AG09309 (cell line): ENCODE data around the gene PARK7.
"Not testable (repeated sequence)": the region's sequence is repeated elsewhere in the genome, so short reads cannot be mapped to it uniquely, and the experiment has no call there.

Experiments
- DNase-seq: peaks from one replicate; pipeline ENCODE4 v3.0.0-alpha.2; 2010; ENCODE audit warnings: low read depth
- H3K4me3 ChIP-seq: 2 replicates; pipeline ENCODE4 v1.5.1; 2011; ENCODE audit warnings: mild to moderate bottlenecking, low read depth, low read length, moderate library complexity; ENCODE audit not compliant: control insufficient read depth
- TF ChIP-seq, protein P1 (sequence below): IDR thresholded peaks from 2 replicates; pipeline ENCODE4 v1.5.1; 2011; ENCODE audit warnings: mild to moderate bottlenecking, low read depth, low read length, inconsistent platforms; ENCODE audit not compliant: insufficient read depth, control insufficient read depth; ENCODE audit errors: missing control alignments

Gene PARK7

DNA sequence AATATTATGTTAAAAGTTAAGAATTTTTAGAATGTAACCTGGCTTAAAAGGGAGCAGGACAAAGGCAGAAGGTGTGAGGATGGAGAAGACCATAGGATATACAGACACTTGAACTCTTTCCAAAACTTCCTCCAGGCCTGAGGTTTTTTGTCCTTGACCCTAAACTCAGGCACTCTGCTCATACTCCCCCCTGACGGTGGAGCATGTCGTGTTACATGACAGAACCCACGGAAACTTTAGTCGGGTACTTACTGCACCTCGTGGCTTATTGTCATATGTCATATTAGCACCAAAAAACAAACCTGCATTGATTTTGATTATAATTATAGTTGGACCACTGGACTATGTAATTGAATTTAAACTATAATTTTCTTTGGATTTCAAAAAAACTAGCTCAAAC lies 41.6 kb upstream of the PARK7 start:
- H3K4me3 ChIP-seq: no peak overlapping the region
- TF ChIP-seq, protein P1, sequence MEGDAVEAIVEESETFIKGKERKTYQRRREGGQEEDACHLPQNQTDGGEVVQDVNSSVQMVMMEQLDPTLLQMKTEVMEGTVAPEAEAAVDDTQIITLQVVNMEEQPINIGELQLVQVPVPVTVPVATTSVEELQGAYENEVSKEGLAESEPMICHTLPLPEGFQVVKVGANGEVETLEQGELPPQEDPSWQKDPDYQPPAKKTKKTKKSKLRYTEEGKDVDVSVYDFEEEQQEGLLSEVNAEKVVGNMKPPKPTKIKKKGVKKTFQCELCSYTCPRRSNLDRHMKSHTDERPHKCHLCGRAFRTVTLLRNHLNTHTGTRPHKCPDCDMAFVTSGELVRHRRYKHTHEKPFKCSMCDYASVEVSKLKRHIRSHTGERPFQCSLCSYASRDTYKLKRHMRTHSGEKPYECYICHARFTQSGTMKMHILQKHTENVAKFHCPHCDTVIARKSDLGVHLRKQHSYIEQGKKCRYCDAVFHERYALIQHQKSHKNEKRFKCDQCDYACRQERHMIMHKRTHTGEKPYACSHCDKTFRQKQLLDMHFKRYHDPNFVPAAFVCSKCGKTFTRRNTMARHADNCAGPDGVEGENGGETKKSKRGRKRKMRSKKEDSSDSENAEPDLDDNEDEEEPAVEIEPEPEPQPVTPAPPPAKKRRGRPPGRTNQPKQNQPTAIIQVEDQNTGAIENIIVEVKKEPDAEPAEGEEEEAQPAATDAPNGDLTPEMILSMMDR: no peak
- DNase-seq: no peak

DNA sequence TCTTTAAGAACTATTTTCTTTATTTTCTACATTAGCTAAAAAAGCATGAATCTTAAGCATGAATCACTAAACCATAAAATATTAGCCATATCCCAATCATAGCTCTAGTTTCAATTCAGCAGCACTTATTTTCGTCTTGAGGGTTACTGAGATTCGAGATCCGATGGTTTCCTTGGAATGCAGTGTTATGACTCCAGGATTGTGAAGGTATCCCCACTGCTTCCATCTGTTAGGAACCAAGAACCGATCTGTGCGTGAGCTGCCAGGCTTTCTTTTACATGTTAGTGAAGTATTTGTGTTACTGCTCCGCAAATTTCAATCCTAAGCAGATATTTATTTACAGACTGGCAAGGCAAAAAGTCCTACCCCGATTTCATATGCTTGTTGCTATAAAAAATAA lies 39.7 kb upstream of the PARK7 start:
- TF ChIP-seq, protein P1: no peak
- DNase-seq: peak; percentile 62
- peak overlapping the region; percentile 29 for H3K4me3 ChIP-seq

DNA sequence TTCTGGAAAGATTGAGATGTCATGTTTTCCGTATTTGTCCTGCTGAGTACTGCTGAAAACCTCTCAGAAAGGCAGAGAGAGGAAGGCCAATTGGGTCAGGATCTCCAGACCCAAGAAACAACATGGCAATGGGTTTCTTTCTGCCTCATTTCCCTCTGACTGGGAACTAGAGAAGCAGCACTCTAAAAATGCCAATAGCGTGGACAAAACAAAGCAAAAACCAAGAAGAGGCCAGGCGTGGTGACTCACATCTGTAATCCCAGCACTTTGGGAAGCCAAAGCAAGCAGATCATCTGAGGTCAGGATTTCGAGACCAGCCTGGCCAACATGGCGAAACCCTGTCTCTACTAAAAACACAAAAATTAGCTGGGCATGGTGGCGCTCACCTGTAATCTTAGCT lies 39.2 kb upstream of the PARK7 start:
- H3K4me3 ChIP-seq: peak overlapping the region; percentile 29; the same call in 1 of the 2 replicates
- TF ChIP-seq, protein P1: no peak
- DNase-seq: peak; percentile 27

DNA sequence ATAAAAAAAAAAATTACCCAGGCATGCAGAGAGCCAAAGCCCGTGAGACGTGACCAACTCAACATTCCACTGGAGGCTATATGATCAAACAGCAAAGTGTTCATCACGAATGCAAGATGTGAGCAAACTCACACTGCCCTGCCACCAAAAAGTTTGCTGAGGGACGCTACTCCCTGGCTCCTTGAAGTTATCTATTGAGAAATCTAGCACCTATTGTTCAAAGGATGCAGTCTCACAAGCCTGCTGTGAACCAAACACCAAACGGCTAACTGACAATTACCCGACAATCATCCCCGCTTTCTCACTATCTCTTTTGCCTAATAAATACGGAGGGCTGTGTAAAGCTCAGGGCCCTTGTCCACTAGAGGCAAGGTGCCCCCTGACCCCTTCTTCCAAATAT lies 34.5 kb upstream of the PARK7 start:
- not testable (repeated sequence) for H3K4me3 ChIP-seq, DNase-seq

DNA sequence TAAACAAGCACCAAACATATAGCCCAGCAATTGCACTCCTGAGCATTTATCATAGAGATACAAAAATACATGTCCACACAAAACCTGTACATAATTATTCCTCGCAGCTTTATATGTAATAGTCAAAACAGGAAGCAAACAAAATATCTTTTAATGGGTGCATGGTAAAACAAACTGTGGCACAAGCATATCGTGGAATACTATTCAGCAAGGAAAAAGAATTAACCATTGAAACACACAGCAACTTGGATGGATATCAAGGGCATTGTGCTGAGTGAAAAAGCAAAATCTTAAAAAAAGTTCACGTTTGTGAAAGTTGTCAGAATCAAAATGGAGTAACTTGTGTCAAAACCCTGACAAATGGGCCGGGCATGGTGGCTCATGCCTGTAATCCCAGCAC lies 33.3 kb upstream of the PARK7 start:
- DNase-seq: no peak
- TF ChIP-seq, protein P1: no peak
- H3K4me3 ChIP-seq: no peak overlapping the region

DNA sequence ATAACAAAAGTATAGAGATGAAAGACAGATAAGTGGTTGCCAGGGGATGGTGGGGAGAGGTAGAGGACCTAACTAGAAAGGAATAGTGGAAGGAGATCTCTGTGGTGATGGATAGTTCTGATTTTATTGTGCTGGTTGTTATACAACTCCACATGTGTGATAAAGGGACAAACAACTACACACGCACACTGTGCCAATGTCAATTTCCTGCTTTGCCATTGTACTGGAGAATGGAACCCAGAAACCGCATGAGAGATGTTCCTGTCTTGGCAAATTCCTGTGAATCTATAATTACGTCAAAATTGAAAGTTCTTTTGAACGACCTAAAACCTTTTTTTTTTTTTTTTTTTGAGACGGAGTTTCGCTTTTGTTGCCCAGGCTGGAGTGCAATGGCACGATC lies 31.9 kb upstream of the PARK7 start:
- TF ChIP-seq, protein P1: no peak
- no peak for DNase-seq
- no peak overlapping the region for H3K4me3 ChIP-seq

DNA sequence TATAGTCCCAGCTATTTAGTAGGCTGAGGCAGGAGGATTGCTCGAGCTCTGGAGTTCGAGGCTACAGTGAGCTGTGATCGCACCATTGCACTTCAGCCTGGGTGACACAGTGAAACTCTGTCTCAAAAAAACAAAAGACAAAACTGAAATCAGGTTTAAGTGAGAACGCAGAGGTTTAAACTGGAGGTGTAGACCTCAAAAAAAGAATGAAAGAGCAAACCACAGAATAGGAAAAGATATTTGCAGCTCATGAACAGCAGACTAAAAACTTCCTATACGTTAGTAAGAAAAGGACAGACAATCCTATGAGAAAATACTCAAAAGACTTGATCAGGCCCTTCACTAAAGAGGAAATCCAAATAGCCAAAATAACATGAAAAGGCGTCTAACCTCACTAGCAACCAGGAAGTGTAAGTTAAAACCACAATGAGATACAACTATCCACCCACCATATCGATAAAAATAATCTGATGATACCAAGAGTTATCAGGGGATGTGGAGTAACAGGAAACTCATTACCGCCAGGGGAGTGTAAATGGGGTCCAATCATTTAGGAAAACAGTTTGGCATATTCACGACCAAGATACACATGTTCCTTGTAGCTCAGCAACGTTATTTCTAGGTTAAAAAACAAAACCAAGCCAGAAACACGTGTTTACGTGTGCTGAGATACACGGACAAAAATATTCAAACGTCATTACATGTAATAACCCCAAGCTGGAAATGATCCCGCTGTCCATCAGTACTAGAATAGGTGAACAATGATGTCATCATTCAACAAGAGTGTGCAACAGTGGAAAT lies 30.7 kb upstream of the PARK7 start:
- DNase-seq: no peak
- H3K4me3 ChIP-seq: no peak overlapping the region
- TF ChIP-seq, protein P1: no peak
